HG03354 (cell line): ENCODE results near the gene DNAJC1.
"Not testable (repeated sequence)": the region's sequence is repeated elsewhere in the genome, so short reads cannot be mapped to it uniquely, and the experiment has no call there.

Source experiments
- ATAC-seq: cut with Tn5 transposase; IDR thresholded peaks from one replicate; pipeline ENCODE4 v1.9.1; 2021; ENCODE audit warnings: mild to moderate bottlenecking; ENCODE audit not compliant: unreplicated experiment, poor library complexity, severe bottlenecking

Gene DNAJC1

DNA sequence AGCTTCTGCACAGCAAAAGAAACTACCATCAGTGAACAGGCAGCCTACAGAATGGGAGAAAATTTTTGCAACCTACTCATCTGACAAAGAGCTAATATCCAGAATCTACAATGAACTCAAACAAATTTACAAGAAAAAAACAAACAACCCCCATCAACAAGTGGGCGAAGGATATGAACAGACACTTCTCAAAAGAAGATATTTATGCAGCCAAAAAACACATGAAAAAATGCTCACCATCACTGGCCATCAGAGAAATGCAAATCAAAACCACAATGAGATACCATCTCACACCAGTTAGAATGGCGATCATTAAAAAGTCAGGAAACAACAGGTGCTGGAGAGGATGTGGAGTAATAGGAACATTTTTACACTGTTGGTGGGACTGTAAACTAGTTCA, 162.3 kb downstream of the DNAJC1 start:
- ATAC-seq: not testable (repeated sequence)

DNA sequence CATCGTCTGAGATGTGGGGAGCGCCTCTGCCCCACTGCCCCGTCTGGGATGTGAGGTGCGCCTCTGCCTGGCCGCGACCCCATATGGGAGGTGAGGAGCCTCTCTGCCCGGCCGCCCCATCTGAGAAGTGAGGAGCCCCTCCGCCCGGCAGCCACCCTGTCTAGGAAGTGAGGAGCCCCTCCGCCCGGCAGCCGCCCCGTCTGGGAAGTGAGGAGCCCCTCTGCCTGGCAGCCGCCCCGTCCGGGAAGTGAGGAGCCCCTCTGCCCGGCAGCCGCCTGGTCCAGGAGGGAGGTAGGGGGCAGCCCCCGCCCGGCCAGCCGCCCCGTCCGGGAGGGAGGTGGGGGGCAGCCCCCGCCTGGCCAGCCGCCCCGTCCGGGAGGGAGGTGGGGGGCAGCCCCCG, 166.0 kb downstream of the DNAJC1 start:
- not testable (repeated sequence) for ATAC-seq

DNA sequence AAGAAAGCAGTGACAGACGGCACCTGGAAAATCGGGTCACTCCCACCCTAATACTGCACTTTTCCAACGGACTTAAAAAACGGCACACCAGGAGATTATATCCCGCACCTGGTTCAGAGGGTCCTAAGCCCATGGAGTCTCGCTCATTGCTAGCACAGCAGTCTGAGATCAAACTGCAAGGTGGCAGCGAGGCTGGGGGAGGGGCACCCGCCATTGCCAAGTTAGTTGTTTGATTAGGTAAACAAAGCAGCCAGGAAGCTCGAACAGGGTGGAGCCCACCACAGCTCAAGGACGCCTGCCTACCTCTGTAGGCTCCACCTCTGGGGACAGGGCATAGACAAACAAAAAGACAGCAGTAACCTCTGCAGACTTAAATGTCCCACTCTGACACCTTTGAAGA, 169.0 kb downstream of the DNAJC1 start:
- not testable (repeated sequence) for ATAC-seq

DNA sequence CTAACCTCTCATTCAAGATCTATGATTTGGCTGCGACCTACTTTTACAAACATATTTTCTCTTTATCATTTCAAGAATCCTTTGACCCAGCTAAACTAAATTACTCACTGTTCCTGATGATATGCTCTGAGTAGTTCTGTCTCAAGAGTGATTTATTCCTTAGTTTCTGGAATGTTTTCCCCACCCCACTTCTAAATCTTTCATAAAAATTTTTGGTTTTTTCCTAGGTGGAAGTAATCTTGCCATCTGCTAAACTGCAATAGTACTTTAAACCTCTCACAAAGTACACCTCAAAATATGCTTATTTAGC, 170.8 kb downstream of the DNAJC1 start:
- ATAC-seq: no peak

DNA sequence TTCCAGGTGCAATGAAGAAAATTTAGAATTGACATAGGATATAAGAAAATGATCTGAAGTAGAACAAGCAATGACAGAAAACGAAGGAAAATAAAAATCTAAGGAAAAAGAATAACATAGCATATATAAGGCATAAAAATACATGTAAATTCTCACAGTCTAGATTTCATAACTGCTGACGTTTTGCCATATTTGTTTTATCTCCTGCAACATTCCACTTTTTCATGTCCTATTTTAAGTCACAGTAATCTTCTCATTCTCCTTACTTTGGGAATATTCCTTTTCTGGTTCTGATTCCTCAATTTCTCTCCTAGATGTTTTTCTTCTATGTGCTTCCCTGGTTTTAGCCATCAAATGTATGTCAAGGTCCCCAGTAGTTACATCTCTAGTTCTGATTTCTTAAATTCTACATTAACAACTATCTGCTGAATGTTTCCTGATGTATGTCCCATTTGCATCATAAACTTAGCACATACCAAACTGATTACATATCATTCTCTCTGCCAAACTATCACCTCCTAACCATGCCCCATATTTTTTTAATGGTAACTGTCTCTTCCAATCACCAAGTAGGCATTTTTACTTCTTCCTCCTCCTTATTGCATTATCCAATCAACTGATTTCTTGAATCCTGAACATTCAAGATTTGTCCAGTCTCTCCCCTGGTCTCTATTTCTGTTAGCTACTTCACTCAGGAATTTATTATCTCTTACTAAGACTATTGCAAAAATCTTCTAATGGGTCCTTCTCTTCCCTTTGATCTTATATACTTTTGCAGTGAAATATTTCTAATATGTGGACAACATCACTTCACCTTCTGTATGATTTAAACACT, 171.3 kb downstream of the DNAJC1 start:
- no peak for ATAC-seq

DNA sequence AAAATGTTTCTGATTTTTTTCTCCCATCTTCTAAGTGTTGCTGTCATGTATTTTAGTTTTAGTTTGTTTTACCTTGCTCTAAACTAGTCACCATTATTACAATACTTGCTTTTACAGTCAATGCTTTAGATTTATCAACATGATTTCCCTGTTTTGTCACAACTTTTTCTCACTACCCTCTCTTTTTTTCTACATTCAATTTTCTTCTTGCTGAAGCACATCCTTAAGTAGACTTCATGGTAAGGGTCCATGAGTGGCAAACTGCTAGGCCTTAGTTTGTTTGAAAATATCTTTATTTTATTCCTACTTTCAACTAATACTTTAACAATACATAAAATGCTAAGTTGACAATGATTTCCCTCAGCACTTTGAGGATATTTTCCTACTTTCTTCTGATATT, 173.5 kb downstream of the DNAJC1 start:
- ATAC-seq: no peak

DNA sequence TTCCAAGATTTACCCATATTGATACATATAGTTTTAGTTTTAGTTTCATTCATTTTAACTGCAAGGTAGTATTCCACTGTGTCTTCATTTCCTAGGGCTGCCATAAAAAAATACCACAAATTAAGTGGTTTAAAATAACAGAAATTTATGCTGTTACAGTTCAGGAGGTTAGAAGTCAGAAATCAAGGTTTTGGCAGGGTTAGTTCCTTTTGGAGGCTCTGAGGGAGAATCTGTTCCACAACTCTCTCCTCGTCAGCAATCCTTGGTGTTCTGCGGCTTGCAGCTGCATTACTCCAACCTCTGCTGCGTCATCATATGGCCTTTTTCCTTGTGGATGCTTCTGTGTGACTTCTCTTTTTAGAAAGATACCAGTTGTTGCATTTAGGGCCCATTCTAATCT, 176.2 kb downstream of the DNAJC1 start:
- no peak for ATAC-seq

DNA sequence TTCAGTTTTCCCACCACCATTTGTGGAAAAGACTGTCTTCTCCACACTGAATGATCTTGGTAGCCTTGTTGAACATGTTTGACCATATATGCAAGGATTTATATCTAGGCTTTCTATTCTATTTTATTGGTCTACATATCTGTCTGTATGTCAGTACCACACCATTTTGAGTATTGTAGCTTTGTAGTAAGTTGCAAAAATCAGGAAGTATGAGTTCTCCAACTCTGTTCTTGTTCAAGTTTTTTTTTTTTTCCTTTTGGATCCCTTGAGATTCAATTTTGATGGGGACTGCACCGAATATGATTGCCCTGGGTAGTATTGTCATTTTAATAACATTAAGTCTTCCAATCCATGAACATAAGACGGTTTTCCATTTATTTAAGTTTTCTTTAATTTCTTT, 176.8 kb downstream of the DNAJC1 start:
- no peak for ATAC-seq

DNA sequence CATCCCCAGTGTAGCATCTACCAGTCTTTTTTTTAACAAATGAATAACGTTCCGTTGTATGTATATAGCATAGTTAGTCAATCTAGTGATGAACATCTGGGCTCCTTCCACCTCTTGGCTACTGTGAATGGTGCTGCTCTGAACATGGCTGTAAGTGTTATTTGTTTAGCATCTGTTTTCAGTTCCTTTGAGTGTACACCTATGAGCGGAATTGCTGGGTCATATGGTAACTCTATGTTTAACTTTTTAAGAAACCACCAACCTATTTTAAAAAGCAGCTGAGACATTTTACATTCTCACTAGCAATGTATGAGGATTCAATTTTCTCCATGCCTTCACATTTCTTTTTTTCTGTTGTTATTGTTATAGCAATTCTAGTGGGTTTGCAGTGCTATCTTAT, 178.2 kb downstream of the DNAJC1 start:
- no peak for ATAC-seq

DNA sequence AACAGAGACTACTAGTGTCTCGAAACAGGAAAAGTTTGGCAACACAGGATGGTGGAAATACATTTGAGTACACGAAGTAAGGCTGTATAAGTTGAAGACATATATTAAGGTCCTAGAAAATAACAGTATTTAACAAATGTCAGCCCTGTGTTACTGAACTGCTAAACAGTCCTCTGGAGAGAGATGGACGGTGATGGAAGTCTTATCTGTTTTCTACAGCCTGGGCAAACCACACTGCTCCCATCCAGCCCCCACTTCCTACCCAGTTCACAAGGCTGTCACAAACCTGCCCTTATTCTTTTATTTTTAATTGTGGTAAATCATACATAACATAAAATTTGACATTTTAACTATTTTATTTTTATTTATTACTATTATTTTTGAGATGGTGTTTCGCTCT, 179.1 kb downstream of the DNAJC1 start:
- ATAC-seq: no peak

DNA sequence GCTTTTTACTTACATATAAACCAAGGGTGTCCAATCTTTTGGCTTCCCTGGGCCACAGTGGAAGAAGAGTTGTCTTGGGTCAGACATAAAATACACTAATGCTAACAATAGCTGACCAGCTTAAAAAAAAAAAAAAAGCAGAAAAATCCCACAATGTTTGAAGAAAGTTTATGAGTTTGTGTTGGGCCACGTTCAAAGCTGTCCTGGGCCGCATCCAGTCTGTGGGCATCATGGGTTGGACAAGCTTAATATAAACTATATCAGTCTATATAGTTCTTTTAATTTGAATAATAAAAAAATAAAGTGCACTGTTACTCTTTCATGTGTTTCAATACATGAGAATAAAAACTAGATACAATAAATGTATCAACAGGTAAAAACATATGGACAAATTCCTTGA, 179.9 kb downstream of the DNAJC1 start:
- no peak for ATAC-seq

DNA sequence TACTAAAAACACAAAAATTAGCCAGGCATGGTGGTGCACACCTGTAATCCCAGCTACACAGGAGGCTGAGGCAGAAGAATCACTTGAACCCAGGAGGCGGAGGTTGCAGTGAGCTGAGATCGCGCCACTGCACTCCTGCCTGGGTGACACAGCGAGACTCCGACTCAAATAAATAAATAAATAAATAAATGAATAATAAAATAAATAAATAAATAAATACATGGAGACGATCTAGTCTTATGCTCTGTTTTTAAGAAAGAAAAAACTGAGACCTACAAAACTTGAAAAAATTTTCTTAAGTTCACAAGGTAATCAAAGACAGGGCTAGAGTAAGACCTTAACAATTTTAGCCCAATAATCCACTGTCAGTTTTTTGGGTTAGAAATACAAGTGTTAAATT, 181.3 kb downstream of the DNAJC1 start:
- ATAC-seq: not testable (repeated sequence)

DNA sequence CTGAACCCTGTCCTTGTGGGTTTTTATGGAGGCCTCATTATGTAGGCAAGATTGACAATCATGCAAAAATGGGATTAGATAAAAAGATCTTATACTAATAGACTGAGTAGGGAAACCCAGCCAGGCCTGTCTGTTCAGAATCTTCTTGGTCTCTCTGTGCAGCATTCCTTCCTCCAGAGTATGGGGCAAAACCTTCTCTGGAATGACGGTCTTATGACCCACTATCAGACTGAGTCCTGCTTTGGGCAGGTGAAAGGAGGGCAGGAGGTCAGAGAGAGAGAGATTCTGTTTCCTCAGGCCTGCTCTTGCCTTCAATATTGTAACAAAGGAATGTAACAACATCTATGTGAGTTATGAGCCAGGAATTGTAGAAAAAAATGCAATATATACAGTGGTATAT, 182.6 kb downstream of the DNAJC1 start:
- ATAC-seq: no peak

DNA sequence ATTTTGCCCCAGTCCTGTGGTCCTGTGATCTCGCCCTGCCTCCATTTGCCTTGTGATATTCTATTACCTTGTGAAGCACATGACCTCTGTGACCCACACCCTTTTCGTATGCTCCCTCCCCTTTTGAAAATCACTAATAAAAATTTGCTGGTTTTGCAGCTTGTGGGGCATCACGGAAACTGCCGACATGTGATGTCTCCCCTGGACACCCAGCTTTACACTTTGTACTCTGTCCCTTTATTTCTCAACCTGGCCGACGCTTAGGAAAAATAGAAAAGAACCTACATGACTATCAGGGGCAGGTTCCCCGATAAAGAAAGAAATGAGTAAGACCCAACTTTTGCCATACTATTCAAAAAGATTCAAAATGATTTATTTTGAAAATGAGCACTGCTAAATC, 185.1 kb downstream of the DNAJC1 start:
- not testable (repeated sequence) for ATAC-seq

DNA sequence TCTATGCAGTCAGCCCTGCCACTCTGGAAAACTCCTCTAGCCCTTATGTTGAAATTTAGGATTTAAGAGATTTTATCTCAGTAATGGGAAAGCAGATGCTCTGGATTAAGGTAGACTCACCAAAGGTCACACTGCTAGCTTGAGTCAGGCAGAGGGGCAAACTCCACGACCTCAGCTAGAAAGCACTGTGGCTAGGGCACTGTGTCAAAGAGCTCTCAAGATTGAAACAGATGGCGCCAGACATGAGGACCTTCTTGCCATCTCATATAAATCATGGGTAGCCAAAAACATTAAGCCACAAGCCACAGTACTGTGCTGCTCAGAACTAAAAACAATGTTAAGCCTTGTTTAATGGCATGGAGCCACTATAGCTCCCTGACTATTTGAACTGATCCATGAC, 188.7 kb downstream of the DNAJC1 start:
- no peak for ATAC-seq

DNA sequence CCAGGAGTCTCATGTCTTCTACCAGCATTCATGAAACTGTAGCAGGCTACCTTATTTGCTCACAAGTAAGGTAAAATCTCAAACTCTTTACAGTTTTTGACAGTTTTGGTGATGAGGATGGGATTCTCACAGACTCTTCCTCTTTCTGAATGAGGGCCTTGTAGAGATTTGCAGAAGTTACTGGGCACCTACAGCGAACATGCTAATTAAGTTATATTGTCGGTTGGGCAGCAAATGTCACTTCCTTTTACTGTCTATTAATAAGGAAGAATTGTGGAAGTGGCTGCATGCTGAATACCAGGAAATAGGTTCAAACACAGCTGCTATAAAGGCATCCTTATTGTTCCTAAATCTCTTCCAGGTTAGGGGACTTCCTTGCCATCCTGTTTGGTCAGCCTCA, 189.6 kb downstream of the DNAJC1 start:
- ATAC-seq: no peak

DNA sequence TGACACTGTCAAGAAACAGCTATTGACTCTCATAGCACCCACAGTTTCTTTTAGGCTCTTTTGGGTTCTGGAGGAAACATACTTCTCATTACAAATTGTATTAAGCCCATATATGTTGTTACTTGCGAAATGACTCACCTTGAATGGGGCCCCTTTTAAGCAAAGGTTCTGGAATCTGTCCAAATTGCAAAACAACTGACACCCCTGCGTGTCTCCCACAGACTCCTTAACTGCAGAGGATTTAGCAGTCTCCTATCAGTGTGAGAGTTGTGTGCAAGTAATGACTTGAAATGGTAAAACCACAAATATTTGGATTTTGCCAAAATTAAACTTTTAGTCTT, 192.3 kb downstream of the DNAJC1 start:
- no peak for ATAC-seq

DNA sequence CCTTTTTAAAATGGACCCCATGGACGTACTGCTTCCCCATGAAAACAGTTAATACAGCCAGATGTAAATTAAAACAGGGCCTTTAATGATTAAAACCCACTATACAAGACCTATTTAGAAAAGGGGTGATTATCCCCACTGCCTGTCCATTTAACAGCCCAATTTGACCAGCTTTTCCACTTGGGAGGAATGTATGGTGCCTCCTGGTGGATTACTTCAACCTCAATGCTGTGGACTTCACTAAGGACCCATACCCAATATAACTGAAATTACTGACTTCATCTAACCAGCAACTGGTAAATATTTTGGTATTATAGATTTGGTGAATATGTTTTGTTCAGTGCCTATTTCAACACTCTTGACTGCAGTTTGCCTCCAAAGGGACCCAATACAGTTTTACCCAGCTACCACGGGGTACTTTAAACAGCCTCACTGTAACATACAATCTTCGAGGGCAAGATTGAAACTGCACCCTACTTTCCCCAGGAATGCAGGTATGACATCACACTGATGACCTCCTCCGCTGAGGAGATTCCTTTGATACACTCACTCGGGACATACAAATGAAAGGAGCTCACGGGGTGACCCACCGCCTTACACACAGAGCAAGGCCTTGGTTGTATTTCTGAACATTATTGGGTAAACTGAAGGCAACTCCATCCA, 192.8 kb downstream of the DNAJC1 start:
- ATAC-seq: no peak

DNA sequence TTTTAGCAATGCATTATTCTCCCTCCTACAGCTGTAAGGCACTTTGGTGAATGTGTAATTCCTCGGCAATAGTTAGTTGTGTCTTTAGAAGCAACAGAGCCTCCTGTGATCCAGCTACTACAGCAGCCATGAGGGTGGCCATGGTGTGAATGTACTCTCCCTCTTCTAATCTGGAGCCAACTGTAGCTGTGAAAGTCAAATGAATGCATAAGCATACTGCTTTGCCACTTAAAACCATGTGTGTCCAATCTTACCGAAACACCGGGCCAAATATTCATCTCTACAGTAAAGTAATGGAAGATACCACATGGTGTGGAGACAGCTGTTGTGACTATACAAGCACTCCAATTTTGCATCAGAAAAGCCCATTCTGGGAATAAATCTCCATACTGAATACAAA, 195.0 kb downstream of the DNAJC1 start:
- ATAC-seq: no peak

DNA sequence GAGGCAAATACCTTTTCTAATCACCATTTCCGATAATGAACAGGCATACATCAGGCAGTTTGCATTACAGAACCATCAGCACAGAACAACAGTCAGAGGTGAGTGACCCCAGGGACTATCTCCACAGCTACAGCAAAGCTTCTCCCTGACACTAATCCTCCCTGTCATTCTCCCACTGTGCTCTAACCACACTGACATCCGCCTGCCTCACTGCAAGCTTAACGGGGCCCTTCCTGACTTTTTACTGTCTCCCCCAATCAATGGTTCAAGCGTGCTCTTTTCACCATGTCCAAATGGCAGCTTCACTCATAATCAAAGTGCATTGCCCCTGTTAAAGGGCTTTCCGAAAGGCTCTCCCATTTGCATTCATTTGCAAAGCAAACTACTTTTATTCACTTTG, 196.3 kb downstream of the DNAJC1 start:
- no peak for ATAC-seq

DNA sequence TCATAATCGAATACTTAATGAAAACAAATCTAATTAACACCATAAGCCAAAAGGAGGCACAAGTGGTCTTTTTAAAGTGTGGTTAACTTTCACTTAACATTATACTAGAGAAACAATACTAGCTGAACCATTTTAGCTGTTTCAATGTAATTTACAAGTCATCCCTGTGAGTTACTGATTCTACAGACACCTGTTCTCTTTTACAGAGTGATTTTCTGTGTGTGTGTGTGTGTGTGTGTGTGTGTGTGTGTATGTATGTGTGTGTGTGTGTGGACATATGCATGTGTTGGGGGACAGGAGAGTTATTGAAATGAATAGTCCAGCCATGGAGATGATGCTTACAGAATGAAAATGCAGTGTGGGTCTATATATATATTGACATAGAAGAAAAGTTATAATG, 200.2 kb downstream of the DNAJC1 start:
- no peak for ATAC-seq

DNA sequence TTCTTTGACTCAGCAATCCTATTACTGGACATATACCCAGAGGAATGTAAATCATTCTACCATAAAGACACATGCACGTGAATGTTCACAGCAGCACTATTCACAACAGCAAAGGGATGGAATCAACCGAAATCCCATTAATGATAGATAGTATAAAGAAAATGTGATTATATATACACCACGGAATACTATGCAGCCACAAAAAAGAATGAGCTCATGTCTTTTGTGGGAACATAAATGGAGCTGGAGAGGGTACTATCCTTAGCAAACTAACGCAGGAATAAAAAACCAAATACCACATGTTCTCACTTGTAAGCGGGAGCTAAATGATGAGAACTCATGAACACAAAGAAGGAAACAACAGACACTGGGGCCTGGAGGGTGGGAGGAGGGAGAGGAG, 201.9 kb downstream of the DNAJC1 start:
- no peak for ATAC-seq
